Medulla oblongata (tissue), 1 donor: ENCODE data around the gene FCAMR.
"Not testable (repeated sequence)": the region's sequence is repeated elsewhere in the genome, so short reads cannot be mapped to it uniquely, and the experiment has no call there.

ENCODE experiments used
- DNase-seq: peaks from one replicate; pipeline ENCODE4 v3.0.0-alpha.2; 2015; ENCODE audit errors: extremely low spot score

Gene FCAMR

DNA sequence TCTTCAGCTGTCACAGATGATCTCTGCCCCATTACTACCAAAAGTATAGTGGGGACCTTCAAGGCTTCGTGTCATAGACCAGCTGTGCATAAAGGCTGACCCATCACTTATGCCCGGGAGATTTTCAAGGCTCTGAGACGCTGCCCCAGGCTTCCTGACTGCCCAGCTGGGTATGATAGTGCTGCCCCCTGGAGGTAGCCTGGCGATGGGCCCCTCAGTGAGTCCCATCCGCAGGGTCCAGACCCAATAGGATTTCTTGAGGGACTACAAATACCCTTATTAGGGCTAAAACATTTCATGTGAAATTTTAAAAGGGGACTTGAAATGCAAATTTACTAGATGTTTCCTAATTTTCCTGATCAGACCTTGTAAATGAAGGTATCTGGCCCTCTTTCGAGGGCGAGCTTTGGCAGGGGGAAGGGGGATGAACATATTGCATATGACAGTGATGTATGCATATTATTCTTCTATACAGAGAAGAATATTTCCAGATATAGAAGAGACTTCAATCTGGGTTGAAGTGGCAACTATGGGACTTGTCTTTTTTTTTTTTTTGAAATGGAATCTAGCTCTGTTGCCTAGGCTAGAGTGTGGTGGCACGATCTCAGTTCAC lies 36.8 kb downstream of the FCAMR start:
- peak; percentile 24 for DNase-seq

DNA sequence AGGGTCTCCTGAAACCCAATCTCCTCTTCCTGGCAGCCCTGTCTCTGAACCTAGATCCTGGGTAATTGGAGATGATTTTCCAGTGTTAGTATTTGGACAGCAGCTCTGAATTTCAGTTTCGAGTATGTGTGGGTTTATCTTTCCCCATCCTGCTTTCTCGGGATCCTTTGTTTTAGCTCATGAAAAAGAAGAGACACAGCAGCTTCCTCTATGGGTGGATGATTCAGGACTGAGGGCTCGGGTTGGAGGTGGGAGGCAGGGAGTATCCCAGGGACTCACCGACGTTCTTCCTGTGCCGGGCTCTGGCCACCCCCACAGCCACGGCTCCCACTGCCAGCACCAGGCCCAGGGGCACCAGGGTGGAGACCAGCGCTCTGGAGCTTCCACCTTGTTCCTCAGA lies 38.1 kb downstream of the FCAMR start:
- DNase-seq = no peak

DNA sequence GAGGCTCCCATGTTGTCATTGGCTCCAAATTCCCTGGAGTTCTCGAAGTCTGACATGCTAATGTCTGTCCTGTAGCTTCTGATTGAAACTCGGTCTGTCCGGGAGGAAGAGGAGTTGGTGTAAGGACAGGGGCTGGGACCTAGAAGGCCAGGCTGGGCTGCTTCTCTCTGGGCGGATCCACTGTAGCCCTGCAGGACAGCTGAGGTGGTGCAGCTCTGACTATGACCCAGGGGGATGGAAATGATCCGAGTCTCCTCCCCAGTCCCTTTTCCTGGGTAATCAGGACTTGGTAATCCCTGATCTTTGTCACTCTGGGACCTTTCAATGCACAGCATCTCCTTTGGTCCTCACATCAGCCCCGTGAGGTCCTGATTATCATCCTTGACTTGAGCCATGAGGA lies 38.6 kb downstream of the FCAMR start:
- DNase-seq = no peak

DNA sequence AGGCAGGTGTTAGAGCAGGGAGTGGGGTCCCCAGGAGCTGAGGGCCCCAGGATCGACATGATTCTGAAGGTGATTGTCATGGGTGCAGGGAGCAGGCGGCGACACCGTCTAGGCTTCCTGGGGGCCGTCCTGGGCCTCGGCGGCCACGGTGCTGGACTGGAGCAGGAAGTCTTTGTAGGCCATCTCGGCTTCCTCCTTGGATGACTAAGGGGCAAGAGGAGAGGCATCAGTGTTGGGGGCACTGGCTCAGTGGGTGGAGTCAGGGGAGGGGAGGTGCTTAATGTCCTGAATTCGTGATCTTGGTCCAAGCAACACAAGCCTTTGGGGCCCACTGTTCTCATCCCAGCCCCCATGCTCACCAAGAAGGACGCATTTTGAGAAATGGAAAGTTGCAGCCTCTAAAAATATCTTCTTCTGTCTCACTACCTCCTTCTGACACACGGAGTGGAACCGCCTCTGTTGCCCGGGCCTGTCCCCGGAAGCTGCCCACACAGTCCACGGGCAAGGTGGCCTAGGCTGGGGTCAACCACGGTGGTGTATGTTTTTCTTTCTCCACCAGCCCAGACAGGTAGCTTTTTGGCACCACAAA lies 40.0 kb downstream of the FCAMR start:
- DNase-seq = peak; percentile 60

DNA sequence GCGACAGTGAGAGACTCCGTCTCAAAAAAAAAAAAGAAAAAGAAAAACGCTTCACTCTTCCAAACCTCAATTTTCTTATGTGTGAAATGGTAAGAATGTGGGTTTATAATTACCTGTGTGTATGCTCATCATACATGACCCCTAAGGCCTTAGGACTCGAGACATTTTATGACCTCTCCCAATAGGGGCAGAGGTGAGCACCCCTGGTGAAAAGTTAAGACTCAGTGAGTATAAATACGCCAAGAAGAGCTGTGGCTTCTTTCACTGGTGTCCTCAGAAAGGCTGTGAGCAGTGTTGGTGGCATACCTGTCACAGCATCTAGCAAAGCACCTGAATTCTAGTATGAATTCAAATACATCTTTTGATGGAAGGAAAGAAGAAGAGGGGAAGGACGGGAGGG lies 40.7 kb downstream of the FCAMR start:
- no peak for DNase-seq

DNA sequence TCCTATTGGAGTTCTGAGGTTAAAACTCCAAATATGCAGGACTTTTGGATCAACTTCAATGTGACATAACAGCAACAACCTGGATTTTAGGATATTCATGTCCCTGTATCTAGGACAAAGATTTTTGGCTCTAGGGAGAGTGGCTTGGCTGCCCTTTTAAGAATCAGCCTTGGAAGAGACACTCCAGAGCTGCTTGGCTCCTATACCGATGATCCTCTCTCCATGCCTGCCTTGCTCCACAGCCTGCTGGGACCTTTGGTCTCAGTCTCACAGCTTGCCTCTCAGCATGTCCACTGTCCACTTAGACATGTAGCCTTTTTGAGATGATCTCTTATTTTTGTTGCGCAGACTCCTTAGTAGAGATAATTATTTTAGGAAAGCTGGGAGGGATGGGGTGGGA lies 44.0 kb downstream of the FCAMR start:
- no peak for DNase-seq

DNA sequence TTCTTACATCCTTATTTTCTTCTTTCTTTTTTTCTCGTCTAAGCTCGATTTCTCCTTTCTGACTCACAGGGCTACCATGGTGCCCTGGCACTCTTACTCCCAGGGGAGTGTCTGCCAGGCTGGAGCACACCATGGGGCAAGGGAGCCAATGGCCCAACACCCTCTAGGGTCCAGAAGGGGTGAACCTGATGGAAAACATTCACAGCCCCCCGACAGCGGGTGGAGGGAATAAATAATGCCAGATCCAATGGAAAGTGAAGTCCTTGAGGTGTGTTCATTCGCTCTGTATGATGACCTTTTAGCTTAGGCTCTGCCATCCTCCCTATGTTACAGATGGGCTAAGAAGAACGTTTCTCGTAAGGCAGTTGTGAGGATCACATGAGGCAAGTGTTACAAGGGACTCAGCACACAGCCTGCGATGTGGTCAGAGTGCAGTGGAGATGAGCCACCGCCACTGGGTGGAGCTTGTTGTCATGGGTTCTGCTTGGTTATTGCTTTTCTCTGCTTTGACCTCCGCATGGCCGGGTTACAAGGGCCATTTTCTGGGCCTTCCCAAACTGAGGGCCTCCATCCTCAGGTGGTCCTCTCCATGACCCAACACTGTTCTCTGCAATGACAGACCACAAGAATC lies 45.0 kb downstream of the FCAMR start:
- DNase-seq = peak; percentile 56

DNA sequence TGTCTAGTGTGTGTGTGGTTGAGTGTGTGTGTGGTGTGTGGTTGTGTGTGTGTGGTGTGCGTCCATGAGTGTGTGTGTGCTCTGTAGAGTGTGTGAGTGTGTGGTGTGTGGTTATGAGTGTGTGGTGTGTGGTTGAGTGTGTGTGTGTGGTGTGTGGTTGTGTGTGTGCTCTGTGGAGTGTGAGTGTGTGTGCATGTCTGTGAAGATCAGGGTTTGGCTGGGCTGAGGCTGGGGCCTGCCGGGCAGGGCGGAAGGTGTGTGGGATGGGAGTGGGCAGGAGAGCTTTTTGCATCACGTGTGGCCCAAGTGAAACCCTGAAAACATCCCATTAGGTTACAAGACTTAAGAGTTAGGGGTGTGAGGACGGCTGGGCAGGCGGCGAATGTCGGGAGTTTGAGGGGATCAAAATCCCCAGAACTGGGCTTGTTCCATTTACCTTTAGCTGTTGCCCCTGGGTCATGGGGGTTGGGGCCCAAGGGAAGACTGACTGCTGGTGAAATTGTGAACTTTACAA lies 45.6 kb downstream of the FCAMR start:
- no peak for DNase-seq

DNA sequence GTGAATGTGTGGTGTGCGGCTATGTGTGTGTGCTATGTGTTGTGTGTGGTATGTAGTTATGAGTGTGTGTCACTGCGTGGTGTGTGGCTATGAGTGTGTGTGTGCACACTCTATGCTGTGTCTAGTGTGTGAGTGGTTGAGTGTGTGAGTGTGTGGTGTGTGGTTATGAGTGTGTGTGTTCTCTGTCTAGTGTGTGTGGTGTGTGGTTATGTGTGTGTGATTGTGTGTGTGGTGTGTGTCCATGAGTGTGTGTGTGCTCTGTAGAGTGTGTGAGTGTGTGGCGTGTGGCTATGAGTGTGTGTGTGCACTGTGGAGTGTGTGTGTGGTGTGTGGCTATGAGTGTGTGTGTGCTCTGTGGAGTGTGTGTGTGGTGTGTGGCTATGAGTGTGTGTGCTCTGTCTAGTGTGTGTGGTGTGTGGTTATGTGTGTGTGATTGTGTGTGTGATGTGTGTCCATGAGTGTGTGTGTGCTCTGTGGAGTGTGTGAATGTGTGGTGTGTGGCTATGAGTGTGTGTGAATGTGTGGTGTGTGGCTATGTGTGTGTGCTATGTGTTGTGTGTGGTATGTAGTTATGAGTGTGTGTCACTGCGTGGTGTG lies 46.2 kb downstream of the FCAMR start:
- DNase-seq = not testable (repeated sequence)

DNA sequence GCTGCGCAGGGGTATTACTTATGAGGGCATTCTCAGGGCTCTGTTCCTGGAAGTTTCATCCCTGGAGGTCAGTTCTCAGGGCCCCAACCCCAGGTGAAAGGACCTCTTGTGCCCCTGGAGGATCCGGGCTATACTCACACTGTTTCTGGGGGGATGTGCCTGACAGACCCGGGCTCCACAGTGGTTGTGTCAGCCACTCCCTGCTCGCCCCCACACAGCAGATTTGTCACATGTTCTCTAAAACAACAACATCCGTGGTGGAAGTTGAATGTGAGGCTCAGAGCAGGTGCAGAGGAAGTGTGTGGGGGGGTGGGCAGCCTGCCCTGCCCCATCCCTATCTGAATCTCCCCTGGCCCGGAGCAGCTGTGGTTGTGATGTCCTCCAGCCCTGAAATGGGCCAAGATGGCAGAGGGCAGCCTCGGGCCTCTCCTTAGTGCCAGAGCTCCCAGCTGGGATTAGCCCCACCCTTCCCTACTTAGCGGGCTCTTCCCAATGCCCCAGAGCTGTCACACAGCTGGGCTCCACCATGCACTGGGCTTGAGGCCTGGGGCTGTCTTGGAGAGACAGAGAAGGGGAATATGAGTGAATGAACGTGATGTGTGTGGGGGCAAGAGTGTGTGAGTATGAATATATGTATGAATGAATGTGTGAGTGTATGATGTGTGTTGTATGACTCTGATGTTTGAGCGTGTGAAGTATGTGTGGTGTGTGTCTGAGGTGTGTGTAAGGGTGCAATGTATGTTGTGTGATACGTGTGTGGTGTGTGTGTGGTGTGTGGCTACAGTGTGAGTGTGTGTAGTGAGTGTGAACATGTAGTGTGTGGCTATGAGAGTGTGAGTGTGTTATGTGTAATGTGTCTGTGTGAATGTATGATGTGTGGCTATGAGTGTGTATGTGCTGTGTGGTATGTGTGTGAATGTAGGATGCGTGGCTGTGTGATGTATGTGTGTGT lies 47.0 kb downstream of the FCAMR start:
- DNase-seq = peak; percentile 17

DNA sequence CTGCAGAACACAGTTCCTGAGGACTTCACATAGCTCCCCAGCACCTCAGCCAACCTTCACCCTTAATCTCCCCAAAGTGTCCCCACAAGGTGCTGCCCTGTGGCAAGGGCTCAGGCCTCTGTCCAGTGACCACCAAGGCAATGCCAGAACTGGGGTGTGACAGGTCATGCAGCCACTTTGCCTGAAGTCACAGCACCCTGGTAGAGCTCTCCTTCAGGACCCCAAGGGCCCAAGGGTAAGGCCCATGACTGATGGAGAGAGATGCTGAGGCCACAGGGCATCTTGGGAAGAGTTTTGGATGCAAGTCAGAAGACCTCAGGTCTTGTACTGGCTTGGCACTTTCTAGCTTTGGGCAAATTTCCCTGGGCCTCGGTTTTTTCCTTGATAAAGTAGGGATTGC lies 47.7 kb downstream of the FCAMR start:
- DNase-seq = no peak

DNA sequence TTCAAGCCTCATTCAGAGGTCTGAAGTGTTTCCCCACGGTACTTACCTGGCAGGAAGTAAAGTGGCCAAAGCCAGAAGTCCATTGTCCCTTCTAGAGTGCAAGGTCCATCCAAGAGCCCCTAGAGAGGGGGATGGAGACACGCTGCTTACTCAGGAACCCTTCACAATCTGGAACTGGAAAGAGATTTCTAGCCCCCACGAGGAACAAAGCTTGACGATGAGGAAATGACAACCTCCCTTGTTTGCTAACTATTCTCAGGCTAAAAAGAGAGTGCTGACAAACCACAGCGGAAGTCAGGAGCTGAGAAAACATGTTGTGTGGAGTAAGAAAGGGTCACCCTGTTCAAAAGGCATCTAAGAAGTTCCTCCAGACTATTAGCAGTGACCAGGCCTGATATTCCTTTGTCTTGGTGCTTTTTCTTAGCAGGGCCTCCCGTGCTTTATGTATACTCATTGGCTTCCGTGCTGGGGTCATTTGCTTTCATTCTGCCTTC lies 48.4 kb downstream of the FCAMR start, which contains the start of gene FCMR:
TSS of gene FCMR (minus strand) at position 170 of the 494 bp plus-strand sequence. CDS start at position 83, 87 bp downstream.
- DNase-seq = peak; percentile 87

DNA sequence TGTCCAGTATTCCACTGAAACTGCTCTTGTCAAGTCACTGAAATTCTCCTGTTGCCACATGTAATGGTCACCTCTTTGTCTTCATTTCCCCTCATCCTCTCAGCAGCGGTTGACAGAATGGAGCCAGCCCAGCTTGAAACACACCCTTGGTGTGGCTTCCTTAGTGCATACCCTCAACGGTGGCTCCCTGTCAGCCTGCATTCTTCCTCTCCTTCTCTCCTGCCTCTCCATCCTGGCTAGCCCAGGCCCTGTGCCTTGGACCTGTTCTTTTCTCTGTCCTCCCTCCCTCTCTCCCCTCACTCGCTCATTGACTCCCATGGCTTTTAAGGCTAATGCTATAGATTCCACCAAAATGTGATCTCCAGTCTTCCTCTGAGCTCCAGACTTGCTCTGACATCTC lies 52.2 kb downstream of the FCAMR start:
- DNase-seq = no peak

DNA sequence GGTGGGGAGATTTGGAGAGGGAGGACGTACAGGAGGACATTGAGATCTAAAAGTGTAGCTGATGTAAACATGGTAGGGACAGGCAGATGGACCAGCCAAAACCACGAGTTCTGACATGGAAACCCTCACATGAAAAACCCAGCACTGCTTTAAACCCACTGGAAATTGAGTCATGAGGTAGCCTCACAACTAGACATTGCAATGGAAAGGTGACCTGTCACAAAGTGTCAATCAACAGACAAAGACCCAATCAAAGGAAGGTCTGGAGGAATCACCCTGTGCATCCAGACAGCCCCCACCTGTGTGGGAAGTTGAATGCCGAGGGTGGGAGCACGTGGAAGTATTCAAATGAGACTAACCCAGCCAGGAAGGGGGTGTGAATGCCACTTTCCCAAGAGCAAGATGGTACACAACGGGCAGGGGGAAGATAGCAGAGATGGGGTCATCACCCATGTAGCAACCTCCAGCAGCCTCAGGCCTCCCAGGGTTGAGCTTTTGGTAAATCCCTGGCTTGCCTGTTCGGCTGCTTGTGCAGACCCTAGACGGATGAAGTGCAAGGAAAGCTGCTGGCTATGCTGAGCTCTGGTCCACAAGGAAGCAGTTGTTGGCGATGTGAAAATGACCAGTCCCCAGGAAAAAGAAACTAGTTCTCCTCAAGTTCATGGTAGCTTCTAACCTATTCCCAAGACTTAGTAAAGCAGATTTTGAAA lies 54.1 kb downstream of the FCAMR start:
- no peak for DNase-seq

DNA sequence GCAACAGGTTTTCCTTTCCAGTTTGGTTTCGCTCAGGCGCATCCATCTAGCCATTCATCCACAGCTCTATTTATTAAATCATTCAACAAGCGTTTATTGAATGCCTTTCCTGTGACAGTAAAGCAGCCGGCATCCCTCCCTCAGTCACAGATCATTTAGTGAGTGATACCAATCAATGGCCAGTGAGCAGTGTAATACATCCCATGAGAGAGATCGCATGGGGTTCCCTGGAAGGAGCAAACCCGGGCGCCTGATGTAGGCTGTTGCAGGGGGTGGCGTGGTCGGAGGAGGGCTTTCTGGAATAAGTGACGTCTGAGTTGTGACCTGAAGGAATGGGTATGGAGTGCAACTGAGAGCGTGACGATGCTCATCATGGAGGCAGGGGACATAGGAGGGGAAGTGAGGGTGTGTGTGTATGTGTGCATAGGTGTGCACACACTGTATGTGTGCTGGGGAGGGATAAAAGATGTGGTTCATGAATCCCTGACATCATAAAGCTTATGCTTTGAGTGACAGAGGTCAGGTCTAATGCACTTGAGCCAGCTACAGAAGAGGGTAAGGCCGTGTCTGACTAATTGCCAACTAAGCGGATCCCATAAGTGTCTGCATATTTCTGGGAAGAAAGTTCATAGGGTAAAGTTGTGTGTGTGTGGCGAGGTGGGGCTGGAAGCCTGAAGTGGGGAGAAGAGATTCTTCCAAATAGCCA lies 55.1 kb downstream of the FCAMR start:
- no peak for DNase-seq

DNA sequence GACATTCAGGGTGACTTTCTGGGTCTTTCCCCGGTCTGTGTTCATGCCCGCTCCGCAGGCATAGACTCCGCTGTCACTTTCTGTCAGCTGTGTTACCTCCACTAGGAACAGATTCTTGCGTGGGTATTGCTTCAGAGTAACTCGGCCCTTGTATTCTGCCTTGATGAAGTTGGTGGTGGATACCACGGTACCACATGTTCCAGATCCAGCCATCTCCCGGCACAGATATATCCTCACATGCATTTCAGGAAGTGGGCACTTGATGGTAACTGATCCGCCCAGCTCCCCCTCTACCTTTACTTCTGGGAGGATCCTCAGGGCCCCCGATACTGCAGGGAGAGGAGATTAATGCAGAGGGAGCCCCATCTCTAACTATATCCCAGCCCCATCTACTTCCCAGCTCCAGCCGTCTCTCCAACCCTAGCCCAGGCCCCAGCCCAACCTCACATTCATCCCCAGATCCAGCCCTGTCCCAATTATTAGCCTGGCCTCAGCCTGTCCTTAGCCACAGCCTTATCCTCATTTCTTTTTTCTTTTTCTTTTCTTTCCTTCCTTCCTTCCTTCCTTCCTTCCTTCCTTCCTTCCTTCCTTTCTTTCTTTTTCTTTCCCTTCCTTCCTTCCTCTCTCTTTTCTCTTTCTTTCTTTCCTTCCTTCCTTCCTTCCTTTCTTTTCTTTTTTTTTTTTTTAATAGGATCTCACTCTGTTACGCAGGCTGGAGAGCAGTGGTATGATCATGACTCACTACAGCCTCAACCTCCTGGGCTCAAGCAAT lies 56.3 kb downstream of the FCAMR start:
- DNase-seq = no peak

DNA sequence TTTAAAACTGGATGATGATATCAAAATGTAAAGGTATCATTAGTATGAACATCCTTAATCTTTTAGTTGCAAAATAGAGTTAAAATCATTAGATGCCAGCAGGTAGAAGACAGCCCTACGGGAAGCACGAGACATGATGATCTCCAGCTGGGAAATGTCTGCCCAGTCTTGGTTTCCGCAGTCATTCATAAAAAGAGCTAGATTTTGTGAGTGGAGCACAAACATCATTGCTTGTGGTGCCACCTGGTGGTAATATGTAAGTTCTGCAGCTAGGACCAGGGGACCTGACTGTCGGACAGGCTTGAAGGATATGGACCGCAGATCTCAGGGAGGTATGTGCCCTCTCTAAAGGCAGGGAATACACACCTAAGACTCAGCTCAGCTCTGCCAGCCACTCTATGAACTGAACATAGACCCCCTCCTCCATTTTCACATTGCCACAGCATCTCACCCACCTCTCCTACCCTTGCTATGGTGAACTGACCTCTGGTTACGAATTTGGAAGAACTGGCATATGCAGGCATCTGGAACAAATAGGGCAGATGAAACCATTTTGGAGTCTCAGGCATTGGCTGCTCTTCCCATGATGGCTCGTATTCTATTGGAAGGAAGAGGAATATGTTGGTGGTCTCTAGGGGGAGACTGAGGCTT lies 57.7 kb downstream of the FCAMR start:
- peak; percentile 93 for DNase-seq

DNA sequence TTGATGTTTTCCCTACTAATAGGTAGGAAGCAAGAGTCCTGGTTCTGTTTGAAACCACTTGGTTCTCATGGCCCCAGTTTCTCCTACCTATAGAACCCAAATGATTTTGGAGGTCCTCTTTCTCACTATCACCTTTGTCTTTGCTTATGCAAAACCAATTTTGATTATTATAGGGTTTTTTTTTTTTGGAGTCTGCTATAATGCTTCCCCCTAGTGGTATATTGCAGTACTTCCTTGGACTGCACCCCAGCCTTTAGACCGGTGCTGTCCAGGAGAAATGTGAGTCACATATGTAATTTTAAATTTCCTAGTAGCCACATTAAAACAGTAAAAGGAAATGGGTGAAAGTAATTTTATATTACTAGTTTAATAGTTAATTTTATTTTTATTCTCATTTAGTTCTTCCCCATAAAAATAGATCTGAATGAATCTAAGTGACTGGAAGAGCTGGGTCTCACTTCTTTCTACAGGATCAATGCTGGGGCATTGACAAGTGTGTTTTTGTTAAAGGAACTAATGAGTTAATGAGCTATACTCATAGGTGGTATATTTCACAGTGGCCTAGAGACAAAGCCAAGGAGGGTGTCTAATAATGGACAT lies 59.1 kb downstream of the FCAMR start:
- DNase-seq = peak; percentile 55
